WTC11 (cell line): ENCODE results near the gene PTPRN2. TPM values are rescaled to one million over a fixed set of nuclear protein-coding genes. Genes with fewer than 3 reads are reported as not detected.

Experiments used
- ATAC-seq: fragments of 200-7000 bp; cut with Tn5 transposase; 2 replicates; pipeline ENCODE4 v1.10.0; 2021; ENCODE audit warnings: mild to moderate bottlenecking, moderate library complexity
- CTCF ChIA-PET: fragments of 300-600 bp; sonication (Branson Sonifier 250); formaldehyde crosslinking; loops from one replicate; lab custom pipeline; 2021; ENCODE audit warnings: antibody characterized with exemption; lab: Charles Lee
- POLR2A ChIA-PET: fragments of 350-600 bp; sonication (Branson Sonifier 250); formaldehyde crosslinking; loops from one replicate; lab custom pipeline; 2021; ENCODE audit warnings: antibody characterized with exemption; lab: Charles Lee
- DNase-seq: peaks from one replicate; pipeline ENCODE4 v3.0.0; 2021; ENCODE audit warnings: low spot score
- H3K27ac Mint-ChIP-seq: 2 replicates; pipeline ENCODE4 v1.8.0; 2021; ENCODE audit warnings: mixed read lengths
- H3K27me3 Mint-ChIP-seq: 2 replicates; pipeline ENCODE4 v1.8.0; 2021; ENCODE audit warnings: low read depth, mild to moderate bottlenecking, moderate library complexity, mixed read lengths
- H3K36me3 Mint-ChIP-seq: 2 replicates; pipeline ENCODE4 v1.8.0; 2021; ENCODE audit warnings: mixed read lengths
- H3K4me1 Mint-ChIP-seq: 2 replicates; pipeline ENCODE4 v1.8.0; 2022; ENCODE audit warnings: mixed read lengths
- H3K4me3 Mint-ChIP-seq: 2 replicates; pipeline ENCODE4 v1.8.0; 2021; ENCODE audit warnings: mild to moderate bottlenecking, moderate library complexity, mixed read lengths
- H3K9me3 Mint-ChIP-seq: 2 replicates; pipeline ENCODE4 v1.8.0; 2021; ENCODE audit warnings: mixed read lengths
- AR ChIP-seq: fragments of 250-450 bp; sonication (Bioruptor Pico); IDR thresholded peaks from 2 replicates; pipeline ENCODE4 v1.9.0; 2021; ENCODE audit warnings: mild to moderate bottlenecking
- ARID4B ChIP-seq: sonication (generic); formaldehyde crosslinking; IDR thresholded peaks from 2 replicates; pipeline ENCODE4 v1.8.0; 2023; ENCODE audit warnings: missing genetic modification reagents, mild to moderate bottlenecking, borderline replicate concordance
- ATF1 ChIP-seq: sonication (generic); formaldehyde crosslinking; IDR thresholded peaks from 2 replicates; pipeline ENCODE4 v1.8.1; 2023; ENCODE audit warnings: mild to moderate bottlenecking, moderate library complexity, missing genetic modification reagents
- ATF6 ChIP-seq: sonication (generic); formaldehyde crosslinking; IDR thresholded peaks from 2 replicates; pipeline ENCODE4 v1.8.1; 2023; ENCODE audit warnings: mild to moderate bottlenecking, missing genetic modification reagents
- CDX4 ChIP-seq: fragments of 250-450 bp; sonication (Bioruptor Pico); IDR thresholded peaks from 2 replicates; pipeline ENCODE4 v1.9.0; 2021; ENCODE audit warnings: moderate library complexity, mild to moderate bottlenecking, inconsistent platforms, borderline replicate concordance
- ELF4 ChIP-seq: sonication (generic); formaldehyde crosslinking; IDR thresholded peaks from 2 replicates; pipeline ENCODE4 v1.8.1; 2022; ENCODE audit warnings: low read depth, mild to moderate bottlenecking, moderate library complexity, missing genetic modification reagents
- FOXK1 ChIP-seq: sonication (generic); formaldehyde crosslinking; IDR thresholded peaks from 2 replicates; pipeline ENCODE4 v1.8.0; 2022; ENCODE audit warnings: mild to moderate bottlenecking, moderate library complexity, missing genetic modification reagents
- MLX ChIP-seq: sonication (generic); formaldehyde crosslinking; IDR thresholded peaks from 2 replicates; pipeline ENCODE4 v1.8.1; 2023; ENCODE audit warnings: mild to moderate bottlenecking, missing genetic modification reagents, moderate library complexity
- NR1H2 ChIP-seq: sonication (generic); formaldehyde crosslinking; IDR thresholded peaks from 2 replicates; pipeline ENCODE4 v1.9.0; 2021; ENCODE audit warnings: mild to moderate bottlenecking, moderate library complexity, missing genetic modification reagents
- NR2C2 ChIP-seq: sonication (generic); formaldehyde crosslinking; IDR thresholded peaks from 2 replicates; pipeline ENCODE4 v1.8.0; 2022; ENCODE audit warnings: mild to moderate bottlenecking, missing genetic modification reagents
- ZNF138 ChIP-seq: sonication (generic); formaldehyde crosslinking; conservative IDR thresholded peaks from 2 replicates; pipeline ENCODE4 v1.8.1; 2022; ENCODE audit warnings: mild to moderate bottlenecking, moderate library complexity, missing genetic modification reagents
- total RNA-seq: library from RNA; stranded (reverse); gene quantifications from 3 replicates; pipeline ENCODE4 v1.2.3, GENCODE V29; 2021

The PTPRN2 gene
- total RNA-seq, 1 experiment from 2014 or later = 4.7 TPM

- no peak for TF ChIP-seq ATF6 (CRISPR knock-in tag)
- no peak for TF ChIP-seq FOXK1 (CRISPR knock-in tag)
- TF ChIP-seq AR (CRISPR knock-in tag) = no peak
- TF ChIP-seq ELF4 (CRISPR knock-in tag) = no peak
Observed at GRCh38 chr7:157638563-157638962, 949.1 kb downstream of the PTPRN2 start (continued).

- peaks cover 38% of the 10 kb centered on the region for H3K36me3 Mint-ChIP-seq
- H3K4me1 Mint-ChIP-seq = no peaks in the 10 kb centered on the region
- no peak overlapping the region for H3K27ac Mint-ChIP-seq
- CTCF ChIA-PET = no interaction called here
- TF ChIP-seq MLX (CRISPR knock-in tag) = no peak
- TF ChIP-seq NR1H2 (CRISPR knock-in tag) = no peak
- no peak for TF ChIP-seq ZNF138 (CRISPR knock-in tag)
- TF ChIP-seq, all 79 proteins: peak for 0
- no peak for DNase-seq
- Mint-ChIP-seq H3K4me3 (no peak overlapping the region), H3K27me3 (peaks cover 12% of the 10 kb centered on the region), H3K9me3 (peaks cover 65% of the 10 kb centered on the region)
- no peak for ATAC-seq
- POLR2A ChIA-PET = no interaction called here
Observed at GRCh38 chr7:157637216-157637949, 950.2 kb downstream of the PTPRN2 start.

- H3K4me1 Mint-ChIP-seq = no peaks in the 10 kb centered on the region
- H3K27me3 Mint-ChIP-seq = peaks cover 10% of the 10 kb centered on the region
- ChIA-PET POLR2A (no interaction called here), CTCF (no interaction called here)
- no peak overlapping the region for H3K4me3 Mint-ChIP-seq
- H3K36me3 Mint-ChIP-seq = peaks cover 27% of the 10 kb centered on the region
- peaks cover 61% of the 10 kb centered on the region for H3K9me3 Mint-ChIP-seq
- ATAC-seq (no peak), DNase-seq (no peak)
- no peak overlapping the region for H3K27ac Mint-ChIP-seq
- TF ChIP-seq ATF1 (no peak), ARID4B (no peak), CDX4 (CRISPR knock-in tag) (no peak), NR2C2 (CRISPR knock-in tag) (no peak)
- TF ChIP-seq, all 79 proteins: peak for 0
Observed at GRCh38 chr7:157635669-157636068, 952.0 kb downstream of the PTPRN2 start.
